NCI-H146 treated with DMSO at 0.1 percent for 48 hours (cell line): ENCODE data around the gene STX3.
"Not testable (repeated sequence)": the region's sequence is repeated elsewhere in the genome, so short reads cannot be mapped to it uniquely, and the experiment has no call there.

Source experiments
- DNase-seq: peaks from one replicate; lab custom pipeline; 2025; ENCODE audit not compliant: unreplicated experiment; lab: John Stamatoyannopoulos, UW

The STX3 gene

DNA sequence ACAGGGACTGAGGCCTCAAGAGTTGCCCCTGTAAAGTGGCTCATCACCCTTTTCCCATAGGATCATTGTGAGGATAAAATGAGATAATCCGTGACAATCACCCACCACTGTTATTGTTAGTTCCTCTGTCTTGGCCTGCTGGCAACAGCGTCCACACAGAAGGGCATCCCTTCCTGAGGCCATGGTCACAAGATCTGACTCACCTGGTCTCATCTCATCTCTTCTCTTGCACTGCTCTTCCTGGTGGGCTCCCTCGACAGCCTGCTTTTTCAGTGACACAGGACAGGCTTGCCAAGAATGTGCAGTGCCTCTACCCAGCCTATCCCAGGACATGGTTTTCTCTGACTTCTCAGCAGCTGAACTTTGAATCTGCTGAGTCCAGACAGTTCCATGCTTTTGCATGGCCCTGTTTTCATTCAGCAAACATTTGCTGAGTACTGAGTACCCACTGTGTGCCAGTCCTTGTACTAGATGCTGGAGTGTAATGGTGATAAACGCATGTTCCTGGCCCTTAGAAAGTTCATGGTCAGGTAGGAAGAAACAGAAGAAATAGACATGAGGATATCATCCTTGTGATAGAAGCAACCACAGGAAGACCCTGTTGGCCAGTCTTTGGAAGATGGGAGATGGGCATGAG lies 3.3 kb downstream of the STX3 start:
- no peak for DNase-seq

DNA sequence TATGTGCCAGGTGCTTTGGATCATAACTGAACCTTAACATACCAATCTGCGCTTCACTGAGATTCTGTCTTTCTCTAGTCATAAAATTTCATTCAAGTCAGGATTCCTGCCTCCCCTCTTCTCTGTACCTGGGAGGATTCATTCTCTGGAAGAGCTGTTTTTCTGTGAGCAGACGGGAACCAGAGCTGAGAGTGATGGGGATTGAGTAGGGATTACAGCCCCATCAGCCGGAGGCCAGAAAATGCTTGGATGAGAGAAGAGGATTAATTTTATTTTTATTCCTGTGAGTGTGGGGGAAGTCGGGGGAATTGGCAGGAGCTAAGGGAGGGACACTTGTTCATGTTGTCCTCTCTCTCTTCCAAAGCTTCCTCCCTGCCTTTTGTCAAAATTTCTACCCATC lies 4.7 kb downstream of the STX3 start:
- DNase-seq, result no peak

DNA sequence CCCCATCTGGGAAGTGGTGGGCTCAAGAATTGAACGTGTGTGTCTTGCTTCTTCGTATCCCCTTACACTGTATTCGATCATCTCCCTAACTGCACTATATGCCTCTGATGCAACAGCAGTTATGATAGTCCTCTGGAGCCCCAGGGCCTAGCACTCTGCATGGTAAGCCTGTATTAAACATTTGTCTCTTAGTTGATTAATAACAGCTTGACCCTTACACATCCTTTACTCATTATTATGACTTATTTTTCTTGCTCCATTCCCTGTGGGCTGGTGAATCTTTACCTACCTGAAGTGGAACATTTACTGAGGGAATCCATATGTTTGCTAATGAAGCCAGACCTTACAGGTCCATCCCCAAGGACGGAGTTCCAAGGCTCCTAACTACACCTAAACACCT lies 5.6 kb downstream of the STX3 start:
- no peak for DNase-seq

DNA sequence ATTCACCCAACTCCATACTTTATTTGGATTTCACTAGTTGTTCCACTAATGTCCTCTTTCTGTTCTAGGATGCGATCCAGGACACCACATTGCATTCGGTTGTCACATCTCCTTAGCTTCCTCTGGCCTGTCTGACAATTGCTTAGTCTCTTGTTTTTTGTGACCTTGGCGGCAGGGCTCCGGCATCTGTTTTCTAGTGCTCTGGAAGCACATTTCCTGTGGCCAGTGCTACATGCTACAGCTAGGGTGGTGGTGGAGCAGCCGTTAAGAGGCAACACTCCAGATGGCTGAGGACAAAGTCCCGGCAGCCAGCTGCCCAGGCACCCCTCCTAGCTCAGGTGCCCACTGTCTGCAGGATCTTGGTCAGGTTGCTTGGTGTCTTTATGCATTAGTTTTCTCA lies 6.8 kb downstream of the STX3 start:
- no peak for DNase-seq

DNA sequence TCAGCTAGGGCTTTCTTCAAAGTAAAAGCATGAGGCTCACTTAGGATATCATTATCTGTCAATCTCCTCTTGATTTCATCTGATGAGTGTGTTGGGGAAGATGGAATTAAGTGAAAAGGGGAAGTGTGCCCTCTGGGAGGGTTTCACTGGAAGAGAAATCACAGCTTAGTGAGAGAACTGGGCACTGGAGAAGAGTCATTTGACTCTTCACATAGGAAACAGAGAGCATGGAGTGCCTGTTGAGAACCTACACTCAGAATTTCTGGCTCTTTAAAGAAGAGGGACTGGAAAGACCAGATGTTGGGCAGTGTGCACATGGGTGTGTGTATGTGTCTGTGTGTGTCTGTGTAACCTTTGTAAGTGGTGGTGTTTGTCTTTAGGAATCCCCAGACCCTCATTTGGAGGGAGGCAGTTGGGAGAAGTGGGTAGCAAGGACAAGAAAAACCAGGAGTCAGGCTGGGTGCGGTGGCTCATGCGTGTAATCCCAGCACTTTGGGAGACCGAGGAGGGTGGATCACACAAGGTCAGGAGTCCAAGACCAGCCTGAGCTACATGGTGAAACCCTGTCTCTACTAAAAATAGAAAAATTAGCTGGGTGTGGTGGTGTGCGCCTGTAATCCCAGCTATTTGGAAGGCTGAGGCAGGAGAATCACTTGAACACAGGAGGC lies 10.0 kb downstream of the STX3 start:
- DNase-seq, result no peak

DNA sequence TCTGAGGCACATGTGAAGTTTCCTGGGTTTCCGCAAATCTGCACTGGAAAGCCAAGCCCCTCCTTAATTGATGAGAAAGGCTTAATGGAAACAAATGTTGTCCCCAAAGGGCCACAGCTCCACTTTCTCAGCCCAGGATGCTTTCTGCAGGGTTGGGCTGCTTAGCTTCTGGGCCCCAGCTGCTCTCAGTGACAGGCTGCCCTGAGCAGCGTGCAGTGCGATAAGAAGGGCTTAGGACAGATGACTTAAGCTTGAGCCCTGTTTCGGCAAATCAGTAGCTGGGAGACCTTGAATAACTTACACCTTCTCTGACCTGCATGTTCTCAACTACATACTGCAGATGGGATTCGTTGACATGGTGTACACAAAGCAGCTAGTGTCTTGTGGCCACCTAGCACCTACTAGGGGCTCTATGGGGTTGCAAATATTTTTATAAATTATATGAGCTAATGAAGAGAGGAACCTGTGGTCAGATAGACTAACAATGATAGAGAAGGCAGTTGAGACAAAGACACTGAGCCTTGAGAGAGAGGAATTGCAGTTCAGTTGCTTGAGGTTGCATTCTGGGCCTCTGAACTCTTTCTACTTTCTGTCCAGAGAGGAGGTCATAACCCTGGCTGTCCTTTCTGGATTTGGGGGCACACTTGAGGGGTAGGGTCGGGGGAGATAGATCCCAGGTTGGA lies 11.5 kb downstream of the STX3 start:
- no peak for DNase-seq

DNA sequence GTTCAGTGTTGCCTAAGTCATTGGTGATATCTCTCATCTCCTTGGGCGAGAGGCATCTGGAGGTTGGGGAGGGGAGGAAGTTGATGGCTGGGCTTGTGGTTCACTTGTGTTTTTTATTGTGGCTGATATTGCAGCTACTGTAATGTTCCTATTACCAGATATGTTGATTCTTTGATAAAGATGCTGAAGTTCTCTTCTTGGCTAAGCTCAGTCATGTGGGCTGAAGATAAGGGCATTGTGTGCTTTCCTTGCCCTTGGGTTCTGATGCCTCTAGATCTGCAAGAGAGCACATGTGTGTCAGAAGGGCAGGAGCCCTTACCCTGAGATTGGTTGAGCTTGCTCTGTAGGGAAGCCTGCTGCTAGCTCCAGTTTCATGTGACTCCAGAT lies 12.0 kb downstream of the STX3 start:
- no peak for DNase-seq

DNA sequence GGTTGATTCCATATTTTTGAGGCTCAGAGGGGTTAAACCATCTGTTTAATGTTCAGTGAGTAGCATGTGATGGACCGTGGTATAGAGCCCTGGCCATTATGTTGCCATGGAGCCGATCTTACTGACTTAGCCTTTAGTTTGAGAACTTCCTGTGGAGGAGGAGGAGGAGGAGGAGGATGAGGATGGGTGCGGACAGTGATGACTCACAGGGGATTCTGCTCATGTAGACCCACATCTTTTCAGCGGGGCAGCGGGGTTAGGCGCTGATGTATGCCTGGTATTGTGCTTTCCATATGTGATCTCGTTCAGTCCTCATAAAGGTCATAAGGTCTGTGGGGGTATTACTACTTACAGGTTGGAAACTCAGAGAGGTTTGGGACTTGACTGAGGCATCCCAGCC lies 13.9 kb downstream of the STX3 start:
- no peak for DNase-seq

DNA sequence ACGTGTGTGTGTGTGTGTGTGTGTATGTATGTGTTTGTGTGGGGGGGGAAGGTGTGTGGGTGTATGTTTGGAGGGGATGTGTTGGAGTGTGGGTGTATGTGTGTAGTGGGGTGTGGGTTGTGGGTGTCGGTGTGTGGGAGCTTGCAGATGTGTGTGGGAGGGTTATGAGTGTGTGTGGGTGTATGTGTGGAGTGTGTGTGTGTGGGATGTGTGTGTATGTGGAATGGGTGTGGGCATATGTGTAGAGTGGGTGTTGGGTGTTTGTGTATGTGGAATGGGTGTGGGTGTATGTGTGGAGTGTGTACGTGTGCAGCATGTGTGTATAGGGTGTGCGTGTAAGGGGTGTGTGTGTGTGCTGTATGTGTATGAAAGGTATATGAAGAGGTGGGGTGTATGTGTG lies 14.7 kb downstream of the STX3 start:
- DNase-seq, result no peak

DNA sequence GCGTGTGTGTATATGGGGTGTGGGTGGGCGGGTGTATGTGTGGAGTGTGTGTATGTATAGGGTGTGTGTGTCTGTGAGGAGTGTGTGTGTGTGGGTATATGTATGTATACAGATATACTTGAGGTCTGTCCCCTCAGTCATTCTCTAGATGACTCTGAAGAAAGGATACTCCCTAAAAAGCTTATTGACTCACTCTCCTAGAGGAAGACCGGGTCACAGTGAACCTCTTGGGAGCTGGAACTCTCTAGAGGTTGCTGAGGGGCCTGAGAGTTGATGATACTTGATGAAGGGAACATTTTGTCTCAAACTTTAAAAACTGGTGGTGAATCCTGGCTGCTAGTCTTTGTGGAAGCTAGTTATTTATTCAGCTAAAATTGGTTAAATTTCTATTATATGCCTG lies 15.1 kb downstream of the STX3 start:
- no peak for DNase-seq

DNA sequence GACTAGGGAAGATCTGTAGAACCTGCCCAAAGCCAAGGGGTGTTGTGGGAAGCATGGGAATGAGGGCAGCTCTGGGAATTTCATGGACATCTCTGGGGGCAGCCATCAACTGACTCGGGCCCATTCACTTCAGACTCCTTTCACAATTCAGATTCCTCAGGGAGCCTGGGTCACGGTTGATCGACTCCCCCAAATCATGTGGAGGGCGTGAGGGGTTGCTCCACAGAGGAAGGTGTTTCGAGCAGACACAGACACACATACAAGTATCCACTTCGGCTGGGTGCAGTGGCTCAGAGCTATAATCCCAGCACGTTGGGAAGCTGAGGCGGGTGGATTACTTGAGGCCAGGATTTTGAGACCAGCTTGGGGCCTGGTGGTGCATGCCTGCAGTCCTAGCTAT lies 15.7 kb downstream of the STX3 start:
- no peak for DNase-seq

DNA sequence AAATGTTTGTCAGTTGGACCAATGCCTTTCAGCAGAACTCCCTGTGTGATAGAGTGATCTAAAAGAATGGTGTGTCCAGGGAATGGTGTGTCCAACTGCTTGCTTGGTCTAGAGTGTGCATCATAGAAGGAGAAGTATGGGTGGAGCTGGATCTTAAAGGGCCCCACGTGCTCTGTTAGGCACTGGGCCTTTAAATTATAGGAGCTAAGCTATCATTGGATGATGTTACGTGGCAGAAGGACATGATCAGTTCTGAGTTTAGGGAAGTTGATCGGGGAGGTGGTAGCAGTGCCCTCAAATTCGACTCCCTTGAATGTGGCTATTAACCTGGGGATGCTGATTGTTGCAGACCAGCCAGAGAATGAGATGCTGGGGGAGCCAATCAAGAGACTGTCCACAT lies 16.4 kb downstream of the STX3 start:
- DNase-seq, result no peak

DNA sequence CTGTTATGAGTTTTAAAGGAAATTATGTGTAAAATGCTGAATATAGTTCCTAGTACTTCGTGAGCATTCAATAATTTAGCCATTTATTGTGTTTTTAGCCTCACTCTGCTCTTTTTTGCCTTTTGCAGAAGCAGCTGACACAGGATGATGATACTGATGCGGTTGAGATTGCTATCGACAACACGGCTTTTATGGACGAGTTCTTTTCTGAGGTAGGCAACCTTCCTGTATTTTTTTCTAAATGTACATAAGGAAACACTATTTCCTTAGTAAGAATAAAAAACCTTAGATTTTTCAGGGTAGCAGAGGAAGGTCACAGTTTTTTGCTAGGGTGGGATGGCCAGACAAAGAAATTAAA lies 17.9 kb downstream of the STX3 start:
- no peak for DNase-seq

DNA sequence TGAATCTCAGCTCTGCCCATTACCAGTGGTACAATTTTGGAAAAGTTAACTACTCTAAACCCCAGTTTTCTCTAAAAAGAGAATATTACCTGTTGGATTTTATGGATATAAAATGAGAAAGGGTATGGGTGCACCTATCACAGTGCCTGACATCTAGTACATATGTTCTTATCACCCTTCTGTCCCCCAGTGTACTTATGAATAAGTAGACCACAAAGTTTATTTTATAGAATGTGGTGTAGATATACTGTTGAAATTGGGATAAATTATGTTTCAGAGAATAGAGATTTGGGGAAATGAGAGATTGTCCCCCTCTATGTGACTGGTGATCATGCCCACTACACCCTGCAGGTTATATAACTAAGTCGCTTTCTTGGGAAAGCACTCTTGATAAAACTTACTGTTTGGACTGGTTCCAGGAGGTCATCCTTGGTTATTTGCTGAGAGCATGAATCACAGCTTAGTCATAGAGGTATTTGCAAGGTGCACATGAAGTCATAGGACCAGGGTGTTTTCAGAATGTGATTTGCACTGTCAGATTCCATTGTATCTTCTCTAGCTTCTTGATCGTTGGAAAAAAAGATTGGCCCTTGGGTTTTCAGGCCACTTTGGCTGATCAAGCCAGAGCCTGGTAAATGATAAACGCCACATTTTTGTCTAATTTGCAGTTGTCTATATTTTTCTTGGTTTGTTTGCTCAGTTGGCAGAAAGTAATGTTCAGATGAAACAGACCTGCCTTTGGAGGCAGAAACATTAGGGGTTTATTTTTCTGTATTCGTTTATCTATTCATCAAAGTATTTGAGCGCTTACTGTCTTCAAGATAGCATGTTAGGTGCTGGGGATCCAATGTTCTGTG lies 21.3 kb downstream of the STX3 start:
- DNase-seq, result no peak

DNA sequence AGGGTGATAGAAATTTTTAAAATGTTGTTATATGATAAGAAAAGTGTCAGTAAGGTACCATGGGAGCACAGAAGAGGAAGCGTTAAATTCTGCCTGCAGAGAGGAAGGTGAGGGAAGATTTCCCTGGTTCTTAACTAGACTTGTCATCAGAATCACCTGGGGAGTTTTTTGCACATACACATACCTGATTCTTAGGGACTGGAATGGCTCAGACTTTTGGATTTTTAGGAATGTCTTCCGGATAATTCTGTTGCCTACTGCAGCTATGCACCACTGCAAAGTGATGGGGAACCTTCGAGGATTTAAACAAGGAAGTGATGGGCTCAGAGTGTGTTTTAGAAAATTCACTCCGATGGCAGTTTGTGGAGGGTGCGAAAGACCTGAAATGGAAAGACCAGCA lies 21.9 kb downstream of the STX3 start:
- no peak for DNase-seq

DNA sequence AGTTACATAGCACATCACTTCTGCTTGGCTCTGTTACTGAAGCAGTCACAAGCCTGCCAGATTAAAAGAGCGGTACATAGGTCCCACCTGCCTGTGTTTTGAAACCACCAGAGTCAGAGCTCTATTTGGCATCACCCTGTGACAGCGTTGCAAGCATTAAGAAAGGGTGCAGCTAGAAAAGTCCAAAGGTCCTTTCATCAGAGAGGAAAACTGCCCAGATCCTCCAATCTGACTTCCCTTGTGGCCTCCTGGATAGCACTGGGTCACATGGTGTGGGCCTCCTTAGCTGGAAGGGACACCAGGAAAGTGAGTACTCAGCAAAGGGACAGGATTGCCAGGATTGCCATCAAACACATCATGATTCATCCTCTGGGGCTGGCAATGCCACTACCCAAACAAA lies 22.9 kb downstream of the STX3 start:
- DNase-seq, result no peak

DNA sequence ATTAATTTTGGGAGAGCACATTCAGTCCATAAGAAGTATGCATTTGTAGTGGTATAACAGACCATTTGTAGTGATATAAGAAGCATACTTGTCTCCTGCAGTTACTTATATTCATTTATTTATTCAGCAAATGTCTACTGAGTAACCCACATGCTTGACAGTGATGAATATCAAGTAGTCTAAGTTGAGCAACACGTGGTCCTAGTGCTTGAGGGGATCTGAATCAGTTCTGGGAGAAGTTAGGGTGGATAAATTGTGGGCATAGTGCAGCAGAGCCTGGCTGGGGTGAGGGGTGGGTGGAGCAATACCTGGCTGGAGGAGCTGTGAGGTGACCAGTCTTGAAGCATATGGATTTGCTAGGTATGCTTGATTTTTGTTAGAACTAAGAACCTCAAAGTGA lies 24.3 kb downstream of the STX3 start:
- no peak for DNase-seq

DNA sequence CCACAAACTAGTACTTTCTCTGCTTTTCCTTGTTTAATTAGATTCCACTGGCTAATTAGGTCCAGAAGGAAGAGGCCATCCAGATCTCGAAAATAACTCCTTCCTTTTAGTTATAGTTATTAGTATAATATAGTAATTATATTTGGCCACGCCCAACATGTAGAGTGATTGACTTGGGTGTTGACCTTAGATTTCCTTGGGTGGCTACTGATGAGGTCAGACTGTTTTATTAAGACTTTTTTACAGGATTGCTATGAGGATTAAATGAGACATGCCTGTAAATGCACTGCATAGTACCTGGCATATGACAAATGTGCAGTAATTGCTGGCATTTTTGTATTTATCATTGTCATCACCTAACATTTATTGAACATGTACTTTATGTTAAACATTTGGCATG lies 26.9 kb downstream of the STX3 start:
- no peak for DNase-seq

DNA sequence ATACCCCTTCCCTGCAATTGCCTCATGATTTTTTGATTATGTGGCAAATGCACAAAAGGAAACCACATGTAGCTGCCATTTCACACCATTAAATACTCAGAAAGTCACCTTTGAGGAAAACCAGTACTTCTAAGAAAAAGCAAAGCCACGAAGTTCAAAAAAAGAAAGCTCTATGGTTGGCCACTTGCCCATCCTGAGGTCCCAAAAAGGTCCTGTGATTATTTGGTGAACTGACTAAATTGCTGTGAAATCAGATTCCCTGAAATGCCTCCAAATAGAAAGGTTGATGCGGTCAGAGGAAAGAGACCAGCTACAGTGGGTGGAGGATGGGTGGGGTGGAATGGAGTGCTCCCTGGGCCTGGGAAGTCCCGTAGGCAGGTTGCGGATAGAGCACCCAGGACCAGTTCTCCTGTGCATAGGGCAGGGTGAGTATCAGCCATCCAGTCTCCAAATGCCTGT lies 28.5 kb downstream of the STX3 start:
- DNase-seq, result no peak

DNA sequence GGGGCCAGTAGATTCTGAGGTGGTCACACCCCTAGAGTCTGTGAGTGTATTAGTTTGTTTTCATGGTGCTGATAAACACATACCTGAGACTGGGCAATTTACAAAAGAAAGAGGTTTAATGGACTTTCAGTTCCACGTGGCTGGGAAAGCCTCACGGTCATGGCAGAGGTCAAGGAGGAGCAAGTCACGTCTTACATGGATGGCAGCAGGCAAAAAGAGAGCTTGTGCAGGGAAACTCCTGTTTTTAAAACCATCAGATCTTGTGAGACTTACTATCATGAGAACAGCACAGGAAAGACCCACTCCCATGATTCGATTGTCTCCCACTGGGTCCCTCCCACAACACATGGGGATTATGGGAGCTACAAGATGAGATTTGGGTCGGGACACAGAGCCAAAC lies 29.3 kb downstream of the STX3 start:
- not testable (repeated sequence) for DNase-seq

DNA sequence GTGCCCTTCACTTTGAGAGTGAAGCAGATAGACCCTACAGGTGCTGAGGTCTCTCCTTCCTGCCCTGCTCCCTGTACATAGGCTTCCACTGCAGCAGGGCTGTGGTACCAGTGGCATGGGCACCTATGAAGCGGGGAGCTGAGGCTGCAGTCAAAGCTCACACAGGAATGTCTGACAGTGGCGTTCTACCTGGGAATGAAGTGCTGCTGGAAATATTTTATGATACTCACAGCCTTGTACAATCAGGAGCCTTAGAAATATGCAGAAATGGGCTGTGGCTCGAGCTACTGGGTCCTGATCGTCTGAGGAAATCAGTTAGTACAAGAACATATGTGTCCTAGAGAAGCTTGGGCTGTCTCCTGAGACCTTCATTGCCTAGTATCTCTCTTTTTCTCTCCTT lies 30.6 kb downstream of the STX3 start:
- no peak for DNase-seq

DNA sequence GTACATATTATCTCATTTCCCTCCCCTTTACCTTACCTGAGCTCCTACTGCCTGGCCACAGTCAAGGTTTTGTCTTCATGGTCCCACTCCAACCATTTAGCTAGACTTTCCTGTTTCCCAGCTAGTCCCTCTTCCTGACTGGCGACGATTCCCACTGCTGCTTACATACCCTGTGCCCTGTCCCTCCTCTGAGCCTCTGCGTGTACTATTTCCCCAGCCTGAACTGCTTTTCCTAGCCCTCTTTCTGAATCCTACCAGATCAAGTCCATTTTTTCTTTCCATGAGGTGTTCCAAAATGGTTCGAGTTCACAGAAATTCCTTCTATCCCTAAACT lies 32.0 kb downstream of the STX3 start:
- no peak for DNase-seq
